Gastroesophageal sphincter (tissue), 3 donors: ENCODE measurements around the gene MRPL23.

Experiments
- CTCF ChIP-seq, 4 experiments: fragments of 200-600 bp in 2 of 4; fragments of 450-650 bp in 2 of 4; sonication (generic) in 1 of 4; IDR thresholded peaks; one replicate each; pipeline ENCODE4 v1.5.1; 2017 to 2019; ENCODE audit warnings: antibody characterized with exemption in 4 of 4, mild to moderate bottlenecking in 2 of 4, moderate library complexity in 2 of 4
- EP300 ChIP-seq: sonication (generic); formaldehyde crosslinking; IDR thresholded peaks from one replicate; pipeline ENCODE4 v1.6.1; 2017; ENCODE audit warnings: antibody characterized with exemption, mild to moderate bottlenecking
- POLR2A ChIP-seq, 2 donors: fragments of 450-650 bp; IDR thresholded peaks; one replicate each; pipeline ENCODE4 v1.6.1; 2017; ENCODE audit warnings: antibody characterized with exemption in 2 of 2, mild to moderate bottlenecking in 2 of 2, moderate library complexity in 1 of 2

GRCh38 chr11:1970956-1971355 is 23.8 kb downstream of the MRPL23 start:
- no peak for TF ChIP-seq POLR2A (IDR thresholded peaks at IDR 0.05)
- TF ChIP-seq EP300 = no peak
- TF ChIP-seq CTCF (IDR thresholded peaks at IDR 0.05) = no peak
